Chondrocyte (in vitro differentiated cells): ENCODE data around the gene MYH1. TPM values are rescaled to one million over a fixed set of nuclear protein-coding genes. Genes with fewer than 3 reads are reported as not detected.

Source experiments
- DNase-seq: peaks from one replicate; pipeline ENCODE4 v3.0.0; 2021; ENCODE audit warnings: mixed read lengths, low spot score
- H3K27ac Mint-ChIP-seq: one replicate; pipeline ENCODE4 v1.8.0; 2021; ENCODE audit warnings: mild to moderate bottlenecking, moderate library complexity, mixed read lengths; ENCODE audit not compliant: unreplicated experiment
- H3K27me3 Mint-ChIP-seq: 2 replicates; pipeline ENCODE4 v1.8.0; 2021; ENCODE audit warnings: low read depth, mixed read lengths
- H3K36me3 Mint-ChIP-seq: 2 replicates; pipeline ENCODE4 v1.8.0; 2021; ENCODE audit warnings: low read depth, mixed read lengths
- H3K4me1 Mint-ChIP-seq: 2 replicates; pipeline ENCODE4 v1.8.0; 2021; ENCODE audit warnings: low read depth, mild to moderate bottlenecking, mixed read lengths
- H3K4me3 Mint-ChIP-seq: one replicate; pipeline ENCODE4 v1.8.0; 2021; ENCODE audit warnings: mild to moderate bottlenecking, moderate library complexity, mixed read lengths; ENCODE audit not compliant: unreplicated experiment
- H3K9me3 Mint-ChIP-seq: 2 replicates; pipeline ENCODE4 v1.8.0; 2021; ENCODE audit warnings: low read depth, mixed read lengths
- CTCF ChIP-seq: fragments of 200-600 bp; sonication (generic); IDR thresholded peaks from 2 replicates; pipeline ENCODE4 v1.5.0; 2021; ENCODE audit warnings: antibody characterized with exemption, mild to moderate bottlenecking, moderate library complexity
- long read RNA-seq: library from polyadenylated mRNA; stranded (forward); transcript quantifications from one replicate; pipeline ENCODE4 v2.0.0, GENCODE V29; 2021
- total RNA-seq: library from RNA; stranded (reverse); gene quantifications from 3 replicates; pipeline ENCODE4 v1.2.1, GENCODE V29; 2021

The MYH1 gene
- total RNA-seq, result not detected in 3 replicates
- long read RNA-seq, result 0 reads

- no peak within 1 kb of the TSS for H3K4me3 Mint-ChIP-seq
- H3K4me1 Mint-ChIP-seq, result no peaks in the 10 kb centered on the region
- peaks cover 4% of the 10 kb centered on the region for H3K9me3 Mint-ChIP-seq
- H3K36me3 Mint-ChIP-seq, result no peaks in the 10 kb centered on the region
- no peak for DNase-seq
- peaks cover 3% of the 10 kb centered on the region for H3K27me3 Mint-ChIP-seq
- TF ChIP-seq CTCF, result no peak
- H3K27ac Mint-ChIP-seq, result no peak within 1 kb of the TSS
Measured at GRCh38 chr17:10518271-10519037, at the start of gene MYH1. MYH1 (minus strand) TSS chr17:10518542; CDS start chr17:10516642, 1,900 bp downstream.

- Mint-ChIP-seq H3K9me3 (no peaks in the 10 kb centered on the region), H3K4me1 (no peaks in the 10 kb centered on the region), H3K36me3 (no peaks in the 10 kb centered on the region), H3K27ac (no peak overlapping the region), H3K4me3 (no peak overlapping the region), H3K27me3 (peaks cover 7% of the 10 kb centered on the region)
- no peak for TF ChIP-seq CTCF
- no peak for DNase-seq
Measured at GRCh38 chr17:10563991-10564660, 45.8 kb upstream of the MYH1 start.

GRCh38 chr17:10558049-10558448, 39.7 kb upstream of the MYH1 start:
- no peak for TF ChIP-seq CTCF
- H3K4me1 Mint-ChIP-seq, result no peaks in the 10 kb centered on the region
- H3K4me3 Mint-ChIP-seq, result no peak overlapping the region
- H3K9me3 Mint-ChIP-seq, result no peaks in the 10 kb centered on the region
- no peak for DNase-seq
- H3K27me3 Mint-ChIP-seq, result peaks cover 3% of the 10 kb centered on the region
- H3K27ac Mint-ChIP-seq, result no peak overlapping the region
- no peaks in the 10 kb centered on the region for H3K36me3 Mint-ChIP-seq

- Mint-ChIP-seq H3K4me3 (no peak overlapping the region), H3K27ac (no peak overlapping the region), H3K9me3 (no peaks in the 10 kb centered on the region), H3K4me1 (no peaks in the 10 kb centered on the region), H3K27me3 (peaks cover 3% of the 10 kb centered on the region), H3K36me3 (no peaks in the 10 kb centered on the region)
- no peak for DNase-seq
- no peak for TF ChIP-seq CTCF
Measured at GRCh38 chr17:10557422-10557821, 39.1 kb upstream of the MYH1 start.

- TF ChIP-seq CTCF, result no peak
- H3K4me3 Mint-ChIP-seq, result no peak overlapping the region
- peaks cover 3% of the 10 kb centered on the region for H3K27me3 Mint-ChIP-seq
- no peaks in the 10 kb centered on the region for H3K4me1 Mint-ChIP-seq
- H3K9me3 Mint-ChIP-seq, result no peaks in the 10 kb centered on the region
- no peaks in the 10 kb centered on the region for H3K36me3 Mint-ChIP-seq
- no peak overlapping the region for H3K27ac Mint-ChIP-seq
- DNase-seq, result no peak
Measured at GRCh38 chr17:10556301-10557005, 38.1 kb upstream of the MYH1 start.
